Measurements from ENCODE around the gene RPL36A.
A peak's percentile ranks its signal among the peaks of the same experiment; 100 is the strongest.

RPL36A gene

DNA sequence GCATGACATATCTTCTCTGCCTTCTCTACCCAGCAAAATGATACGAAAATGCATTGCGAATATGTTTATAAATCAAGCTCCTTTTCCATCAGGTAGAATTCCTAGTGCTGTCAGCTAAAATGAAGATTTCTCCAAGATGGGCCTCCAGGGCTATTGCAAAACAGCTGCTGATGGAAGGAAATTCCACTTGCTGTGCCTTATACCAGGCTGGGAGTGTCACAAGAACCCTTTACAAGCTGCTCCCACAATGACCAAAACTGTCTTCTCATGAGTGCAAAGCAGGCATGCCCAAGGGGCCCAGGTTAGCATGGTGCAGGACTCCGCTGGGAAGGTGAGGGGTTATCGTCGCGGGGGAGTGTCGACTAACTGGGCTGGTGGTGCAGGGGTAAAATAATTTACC is 25.9 kb downstream of the RPL36A start:
- TF ChIP-seq, protein P1, sequence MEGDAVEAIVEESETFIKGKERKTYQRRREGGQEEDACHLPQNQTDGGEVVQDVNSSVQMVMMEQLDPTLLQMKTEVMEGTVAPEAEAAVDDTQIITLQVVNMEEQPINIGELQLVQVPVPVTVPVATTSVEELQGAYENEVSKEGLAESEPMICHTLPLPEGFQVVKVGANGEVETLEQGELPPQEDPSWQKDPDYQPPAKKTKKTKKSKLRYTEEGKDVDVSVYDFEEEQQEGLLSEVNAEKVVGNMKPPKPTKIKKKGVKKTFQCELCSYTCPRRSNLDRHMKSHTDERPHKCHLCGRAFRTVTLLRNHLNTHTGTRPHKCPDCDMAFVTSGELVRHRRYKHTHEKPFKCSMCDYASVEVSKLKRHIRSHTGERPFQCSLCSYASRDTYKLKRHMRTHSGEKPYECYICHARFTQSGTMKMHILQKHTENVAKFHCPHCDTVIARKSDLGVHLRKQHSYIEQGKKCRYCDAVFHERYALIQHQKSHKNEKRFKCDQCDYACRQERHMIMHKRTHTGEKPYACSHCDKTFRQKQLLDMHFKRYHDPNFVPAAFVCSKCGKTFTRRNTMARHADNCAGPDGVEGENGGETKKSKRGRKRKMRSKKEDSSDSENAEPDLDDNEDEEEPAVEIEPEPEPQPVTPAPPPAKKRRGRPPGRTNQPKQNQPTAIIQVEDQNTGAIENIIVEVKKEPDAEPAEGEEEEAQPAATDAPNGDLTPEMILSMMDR (IDR thresholded peaks at IDR 0.05; ENCODE audit: poor library complexity, severe bottlenecking): no peak
- H3K4me1 ChIP-seq (ENCODE audit: insufficient read depth, poor library complexity, severe bottlenecking): no peaks in the 10 kb centered on the region
- H3K36me3 ChIP-seq (ENCODE audit: low read depth): peaks cover 19% of the 10 kb centered on the region
- H3K4me3 ChIP-seq (ENCODE audit: severe bottlenecking): no peak overlapping the region
- H3K27ac ChIP-seq (ENCODE audit: poor library complexity, severe bottlenecking): no peak overlapping the region
- no peaks in the 10 kb centered on the region for H3K27me3 ChIP-seq (ENCODE audit: insufficient read depth, poor library complexity, severe bottlenecking)
- ATAC-seq (ENCODE audit: low read depth) (no peak), DNase-seq (ENCODE audit: low spot score) (no peak)
- H3K9me3 ChIP-seq (ENCODE audit: severe bottlenecking): no peaks in the 10 kb centered on the region

DNA sequence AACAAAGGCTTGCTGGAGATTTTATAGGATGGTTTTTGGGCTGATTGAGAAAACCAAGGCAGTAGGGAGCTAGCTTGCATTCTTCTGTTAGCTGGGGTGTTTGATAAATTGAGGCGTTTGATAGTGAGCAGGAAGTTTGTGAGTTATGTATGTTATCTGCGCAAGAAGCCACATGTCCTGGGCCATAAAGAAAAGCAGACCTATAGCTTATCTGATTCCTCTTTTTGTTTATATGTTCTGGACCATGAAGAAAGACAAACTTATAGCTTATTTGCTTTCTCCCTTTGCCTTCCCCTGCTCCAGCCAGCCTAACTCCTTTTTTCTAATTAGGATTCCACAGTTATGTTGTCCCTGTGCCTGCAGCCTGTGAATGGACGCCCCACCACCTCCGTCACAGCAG is 26.4 kb downstream of the RPL36A start:
- Histone ChIP-seq H3K36me3 (ENCODE audit: low read depth) (peaks cover 18% of the 10 kb centered on the region), H3K9me3 (ENCODE audit: severe bottlenecking) (no peaks in the 10 kb centered on the region), H3K27ac (ENCODE audit: poor library complexity, severe bottlenecking) (no peak overlapping the region), H3K4me3 (ENCODE audit: severe bottlenecking) (no peak overlapping the region), H3K4me1 (ENCODE audit: insufficient read depth, poor library complexity, severe bottlenecking) (no peaks in the 10 kb centered on the region), H3K27me3 (ENCODE audit: insufficient read depth, poor library complexity, severe bottlenecking) (no peaks in the 10 kb centered on the region)
- ATAC-seq (ENCODE audit: low read depth): no peak
- DNase-seq (ENCODE audit: low spot score): no peak
- TF ChIP-seq, protein P1 (IDR thresholded peaks at IDR 0.05; ENCODE audit: poor library complexity, severe bottlenecking): no peak

DNA sequence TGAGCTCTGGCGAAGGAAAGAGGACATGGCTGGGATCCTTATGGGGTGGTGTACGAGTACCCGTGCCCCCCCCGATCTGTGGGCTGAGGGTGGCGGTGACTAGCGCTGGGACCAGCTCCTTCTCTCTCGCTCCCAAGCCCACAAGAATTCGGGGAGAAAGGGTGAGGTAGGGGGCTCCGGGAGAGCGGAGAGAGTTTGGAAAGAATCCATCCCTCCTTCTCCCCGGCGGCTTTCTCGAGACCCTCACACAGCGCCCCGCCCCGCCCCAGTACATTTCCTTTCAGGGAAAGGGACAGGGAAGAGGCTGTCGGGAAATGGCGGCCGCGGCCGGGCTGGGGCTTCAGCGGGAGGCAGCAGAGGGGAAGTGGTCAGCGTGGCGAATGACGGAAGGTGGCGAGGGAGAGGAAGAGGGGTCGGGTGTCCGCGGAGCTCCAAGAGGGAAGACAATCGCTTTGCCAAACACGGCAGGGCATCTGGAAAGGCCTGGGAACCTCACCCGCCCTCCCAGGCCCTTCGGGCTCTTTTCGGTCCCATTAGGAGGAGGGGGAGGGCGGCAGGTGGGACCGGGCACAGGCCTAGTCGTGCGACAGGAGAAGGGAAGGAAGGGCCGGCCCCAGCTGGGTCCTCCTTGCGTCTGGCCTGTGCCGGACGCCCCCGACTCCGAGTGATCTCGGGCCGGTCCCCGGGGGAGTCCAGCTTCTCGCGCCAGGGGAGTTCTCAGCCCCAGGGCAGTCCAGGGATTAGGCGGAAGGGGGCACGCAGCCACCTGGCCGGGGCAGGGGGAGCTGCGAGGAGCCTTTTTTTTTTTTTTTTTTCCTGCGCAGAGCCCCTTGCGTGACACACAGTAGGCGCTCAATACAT is 27.4 kb downstream of the RPL36A start:
- Histone ChIP-seq H3K36me3 (ENCODE audit: low read depth) (peaks cover 13% of the 10 kb centered on the region), H3K4me3 (ENCODE audit: severe bottlenecking) (peak overlapping the region; percentile 19), H3K27ac (ENCODE audit: poor library complexity, severe bottlenecking) (no peak overlapping the region), H3K4me1 (ENCODE audit: insufficient read depth, poor library complexity, severe bottlenecking) (no peaks in the 10 kb centered on the region), H3K27me3 (ENCODE audit: insufficient read depth, poor library complexity, severe bottlenecking) (no peaks in the 10 kb centered on the region), H3K9me3 (ENCODE audit: severe bottlenecking) (no peaks in the 10 kb centered on the region)
- peak; percentile 46 for ATAC-seq (ENCODE audit: low read depth)
- TF ChIP-seq, protein P1 (IDR thresholded peaks at IDR 0.05; ENCODE audit: poor library complexity, severe bottlenecking): no peak
- DNase-seq (ENCODE audit: low spot score): no peak

DNA sequence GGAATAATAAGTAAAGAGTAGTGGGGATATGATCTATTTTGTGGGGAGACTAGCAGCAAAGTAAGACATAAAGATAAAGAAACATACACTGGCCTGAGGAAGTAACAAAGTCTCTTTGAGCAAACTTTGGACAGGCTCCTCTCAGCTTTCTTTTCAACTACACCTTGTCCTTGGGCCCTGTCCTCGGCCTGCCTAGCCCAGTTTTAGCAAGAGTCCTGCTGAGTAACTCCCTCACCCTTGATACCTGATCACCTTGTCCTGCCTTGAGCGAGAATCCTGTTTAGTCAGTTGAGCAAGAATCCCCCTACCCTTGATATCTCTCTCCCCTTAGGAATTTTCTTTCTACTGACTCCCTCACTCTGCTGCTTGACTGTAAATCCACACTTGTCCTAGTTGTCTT is 28.7 kb downstream of the RPL36A start:
- peaks cover under 1% of the 10 kb centered on the region; the same call in 1 of the 2 replicates for H3K36me3 ChIP-seq (ENCODE audit: low read depth)

More for the DNA sequence above, 28.7 kb downstream of the RPL36A start:
- no peak overlapping the region for H3K27ac ChIP-seq (ENCODE audit: poor library complexity, severe bottlenecking)
- H3K9me3 ChIP-seq (ENCODE audit: severe bottlenecking): no peaks in the 10 kb centered on the region
- DNase-seq (ENCODE audit: low spot score) (no peak), ATAC-seq (ENCODE audit: low read depth) (no peak)
- H3K4me3 ChIP-seq (ENCODE audit: severe bottlenecking): no peak overlapping the region
- no peaks in the 10 kb centered on the region for H3K4me1 ChIP-seq (ENCODE audit: insufficient read depth, poor library complexity, severe bottlenecking)
- no peaks in the 10 kb centered on the region for H3K27me3 ChIP-seq (ENCODE audit: insufficient read depth, poor library complexity, severe bottlenecking)
- TF ChIP-seq, protein P1 (IDR thresholded peaks at IDR 0.05; ENCODE audit: poor library complexity, severe bottlenecking): no peak

Data from RWPE2 (cell line).